H9 (cell line): Measurements from ENCODE around the gene PDE1A. TPM values are rescaled to one million over a fixed set of nuclear protein-coding genes. Genes with fewer than 3 reads are reported as not detected.

Experiments used
- DNase-seq: peaks from one replicate; pipeline ENCODE4 v3.0.0-alpha.2; 2017
- H2AFZ ChIP-seq: one replicate; pipeline ENCODE4 v1.6.1; 2013; ENCODE audit warnings: mild to moderate bottlenecking, low read length, control low read depth, moderate library complexity
- H2AK5ac ChIP-seq: 2 replicates; pipeline ENCODE4 v1.6.1; 2013; ENCODE audit warnings: low read length, control low read depth, mixed read lengths; ENCODE audit not compliant: insufficient read length
- H2BK120ac ChIP-seq: one replicate; pipeline ENCODE4 v1.6.1; 2013; ENCODE audit warnings: low read depth, mild to moderate bottlenecking, low read length, control low read depth, inconsistent platforms; ENCODE audit not compliant: poor library complexity, severe bottlenecking
- H2BK12ac ChIP-seq: 2 replicates; pipeline ENCODE4 v1.6.1; 2013; ENCODE audit warnings: low read length, control low read depth, mixed read lengths, low read depth; ENCODE audit not compliant: insufficient read length
- H2BK15ac ChIP-seq: 2 replicates; pipeline ENCODE4 v1.6.1; 2013; ENCODE audit warnings: low read depth, low read length, control low read depth
- H2BK20ac ChIP-seq: one replicate; pipeline ENCODE4 v1.6.1; 2013; ENCODE audit warnings: low read depth, mild to moderate bottlenecking, low read length, control low read depth, inconsistent platforms; ENCODE audit not compliant: poor library complexity, severe bottlenecking
- H2BK5ac ChIP-seq: 2 replicates; pipeline ENCODE4 v1.6.1; 2013; ENCODE audit warnings: low read length, control low read depth, mixed read lengths; ENCODE audit not compliant: insufficient read length
- H3K14ac ChIP-seq: 2 replicates; pipeline ENCODE4 v1.6.1; 2013; ENCODE audit warnings: low read length, control low read depth; ENCODE audit not compliant: insufficient read depth
- H3K18ac ChIP-seq: 2 replicates; pipeline ENCODE4 v1.6.1; 2013; ENCODE audit warnings: low read depth, mild to moderate bottlenecking, mixed read lengths, low read length, control low read depth; ENCODE audit not compliant: insufficient read length
- H3K23ac ChIP-seq: 2 replicates; pipeline ENCODE4 v1.6.1; 2013; ENCODE audit warnings: low read length, control low read depth, mixed read lengths, low read depth; ENCODE audit not compliant: insufficient read length
- H3K23me2 ChIP-seq: 2 replicates; pipeline ENCODE4 v1.6.1; 2013; ENCODE audit warnings: low read depth, mild to moderate bottlenecking, mixed read lengths, low read length, control low read depth; ENCODE audit not compliant: insufficient read length, poor library complexity, severe bottlenecking
- H3K27ac ChIP-seq: 2 replicates; pipeline ENCODE4 v1.5.1; 2013; ENCODE audit warnings: low read length, control low read depth, mixed read lengths, low read depth; ENCODE audit not compliant: insufficient read length
- H3K27me3 ChIP-seq: 2 replicates; pipeline ENCODE4 v1.6.1; 2013; ENCODE audit warnings: low read length, control low read depth, inconsistent platforms; ENCODE audit not compliant: insufficient read depth
- H3K4ac ChIP-seq: 2 replicates; pipeline ENCODE4 v1.6.1; 2013; ENCODE audit warnings: low read depth, mild to moderate bottlenecking, control low read depth, inconsistent platforms, low read length, moderate library complexity
- H3K4me1 ChIP-seq: 2 replicates; pipeline ENCODE4 v1.6.1; 2013; ENCODE audit warnings: low read length, control low read depth, inconsistent platforms; ENCODE audit not compliant: insufficient read depth
- H3K4me2 ChIP-seq: 2 replicates; pipeline ENCODE4 v1.6.1; 2013; ENCODE audit warnings: low read length, control low read depth, mixed read lengths; ENCODE audit not compliant: insufficient read length, insufficient read depth
- H3K56ac ChIP-seq: 2 replicates; pipeline ENCODE4 v1.6.1; 2013; ENCODE audit warnings: low read depth, mild to moderate bottlenecking, mixed read lengths, low read length, control low read depth; ENCODE audit not compliant: insufficient read length
- H3K79me1 ChIP-seq: 2 replicates; pipeline ENCODE4 v1.6.1; 2013; ENCODE audit warnings: low read depth, mild to moderate bottlenecking, moderate library complexity, low read length, control low read depth, inconsistent platforms; ENCODE audit not compliant: insufficient read depth, poor library complexity, severe bottlenecking
- H3K79me2 ChIP-seq: 2 replicates; pipeline ENCODE4 v1.6.1; 2013; ENCODE audit warnings: low read length, control low read depth, inconsistent platforms; ENCODE audit not compliant: insufficient read depth
- H3K9ac ChIP-seq: 2 replicates; pipeline ENCODE4 v1.6.1; 2013; ENCODE audit warnings: low read length, control low read depth, mixed read lengths; ENCODE audit not compliant: insufficient read length; ENCODE audit errors: extremely low read depth
- H3K9me3 ChIP-seq: one replicate; pipeline ENCODE4 v1.6.1; 2013; ENCODE audit warnings: low read depth, low read length, inconsistent platforms; ENCODE audit not compliant: control insufficient read depth
- H3T11ph ChIP-seq: one replicate; pipeline ENCODE4 v1.6.1; 2013; ENCODE audit warnings: mild to moderate bottlenecking, low read length, control low read depth, inconsistent platforms
- H4K20me1 ChIP-seq: one replicate; pipeline ENCODE4 v1.6.1; 2013; ENCODE audit not compliant: control insufficient read depth, insufficient read length, insufficient read depth
- H4K5ac ChIP-seq: 2 replicates; pipeline ENCODE4 v1.6.1; 2013; ENCODE audit warnings: low read depth, mild to moderate bottlenecking, mixed read lengths, low read length, control low read depth; ENCODE audit not compliant: insufficient read length
- H4K8ac ChIP-seq: replicated peaks from 2 replicates; pipeline ENCODE4 v1.6.1; 2013; ENCODE audit warnings: low read length, control low read depth, mixed read lengths, low read depth; ENCODE audit not compliant: insufficient read length
- H4K91ac ChIP-seq: 2 replicates; pipeline ENCODE4 v1.6.1; 2013; ENCODE audit warnings: low read depth, mild to moderate bottlenecking, moderate library complexity, mixed read lengths, low read length, control low read depth; ENCODE audit not compliant: insufficient read length
- H3K27ac Mint-ChIP-seq, 3 experiments: 2 replicates in 2 of 3; 3 replicates in 1 of 3; pipeline ENCODE4 v1.8.0; 2020 to 2021; ENCODE audit warnings: mixed read lengths in 3 of 3, mild to moderate bottlenecking in 1 of 3, moderate library complexity in 1 of 3
- H3K27me3 Mint-ChIP-seq: 2 replicates; pipeline ENCODE4 v1.8.0; 2021; ENCODE audit warnings: low read depth, mild to moderate bottlenecking, moderate library complexity, mixed read lengths
- H3K36me3 Mint-ChIP-seq, 3 experiments: 2 replicates in 2 of 3; 3 replicates in 1 of 3; pipeline ENCODE4 v1.8.0; 2020 to 2021; ENCODE audit warnings: low read depth in 3 of 3, mixed read lengths in 3 of 3; ENCODE audit not compliant: insufficient read depth in 1 of 3
- H3K4me1 Mint-ChIP-seq, 2 experiments: 2 replicates each; pipeline ENCODE4 v1.8.0; 2020; ENCODE audit warnings: mixed read lengths in 2 of 2
- H3K4me3 Mint-ChIP-seq, 2 experiments: 2 replicates in 1 of 2; 3 replicates in 1 of 2; pipeline ENCODE4 v1.8.0; 2020 to 2021; ENCODE audit warnings: mild to moderate bottlenecking in 2 of 2, mixed read lengths in 2 of 2, moderate library complexity in 1 of 2
- H3K9me3 Mint-ChIP-seq, 2 experiments: 2 replicates in 1 of 2; 3 replicates in 1 of 2; pipeline ENCODE4 v1.8.0; 2020; ENCODE audit warnings: mild to moderate bottlenecking in 2 of 2, mixed read lengths in 2 of 2, moderate library complexity in 1 of 2
- total RNA-seq: library from RNA; stranded (reverse); gene quantifications from 2 replicates; pipeline ENCODE4 v1.2.1, GENCODE V29; 2021
- TF ChIP-seq, protein P1 (sequence below): fragments of 200-600 bp; sonication (generic); conservative IDR thresholded peaks from 3 replicates; pipeline ENCODE4 v1.8.0; 2021; ENCODE audit warnings: antibody characterized with exemption, mild to moderate bottlenecking

The PDE1A gene
- total RNA-seq, 1 experiment from 2014 or later, result 0.11 TPM

DNA sequence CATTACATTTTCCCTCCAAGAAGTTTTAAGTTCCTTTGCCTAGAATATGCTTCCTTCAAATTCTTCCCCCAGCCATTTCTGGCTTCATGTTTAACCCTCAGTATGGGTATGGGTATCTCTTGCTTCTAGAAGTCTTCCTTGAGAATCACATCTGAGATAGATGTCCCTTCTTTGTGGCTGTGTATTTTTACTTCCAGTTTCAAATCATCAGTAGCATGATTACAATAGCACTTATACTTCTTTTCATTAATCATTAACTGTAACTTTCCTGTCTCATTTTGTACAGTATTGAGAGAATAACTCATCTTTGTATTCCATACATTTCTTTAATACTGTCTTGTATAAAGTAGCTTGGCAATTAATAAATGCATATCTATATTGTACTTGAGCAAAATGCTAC, 17.3 kb upstream of the PDE1A start:
- no peaks in the 10 kb centered on the region for H3K4me1 ChIP-seq
- no peak overlapping the region for H3K4ac ChIP-seq
- H3K9me3 ChIP-seq, result no peaks in the 10 kb centered on the region
- no peak overlapping the region for H3K18ac ChIP-seq
- H2BK20ac ChIP-seq, result no peak overlapping the region
- no peak overlapping the region for H4K5ac ChIP-seq
- no peaks in the 10 kb centered on the region for H3K27me3 ChIP-seq
- no peak overlapping the region for H4K91ac ChIP-seq
- Mint-ChIP-seq H3K9me3 (no peaks in the 10 kb centered on the region), H3K4me3 (no peak overlapping the region), H3K27ac (no peak overlapping the region), H3K36me3 (no peaks in the 10 kb centered on the region), H3K27me3 (no peaks in the 10 kb centered on the region), H3K4me1 (peaks cover 3 to 11% of the 10 kb centered on the region in 2 experiments; a peak in 3 of 4 replicates)
- H3K14ac ChIP-seq, result no peak overlapping the region
- no peaks in the 10 kb centered on the region for H3K79me1 ChIP-seq
- no peak overlapping the region for H3K56ac ChIP-seq
- H2BK12ac ChIP-seq, result no peak overlapping the region
- no peak overlapping the region for H2AFZ ChIP-seq
- H3K4me2 ChIP-seq, result no peak overlapping the region
- no peaks in the 10 kb centered on the region for H3K79me2 ChIP-seq
- H4K8ac ChIP-seq, result no peak overlapping the region
- no peak overlapping the region for H2BK120ac ChIP-seq
- no peak overlapping the region for H3K9ac ChIP-seq
- H2BK15ac ChIP-seq, result no peak overlapping the region
- no peak overlapping the region for H3K23ac ChIP-seq
- H4K20me1 ChIP-seq, result no peaks in the 10 kb centered on the region
- no peak overlapping the region for H3T11ph ChIP-seq
- no peak overlapping the region for H2AK5ac ChIP-seq
- H3K27ac ChIP-seq, result no peak overlapping the region
- DNase-seq, result no peak
- TF ChIP-seq, protein P1, sequence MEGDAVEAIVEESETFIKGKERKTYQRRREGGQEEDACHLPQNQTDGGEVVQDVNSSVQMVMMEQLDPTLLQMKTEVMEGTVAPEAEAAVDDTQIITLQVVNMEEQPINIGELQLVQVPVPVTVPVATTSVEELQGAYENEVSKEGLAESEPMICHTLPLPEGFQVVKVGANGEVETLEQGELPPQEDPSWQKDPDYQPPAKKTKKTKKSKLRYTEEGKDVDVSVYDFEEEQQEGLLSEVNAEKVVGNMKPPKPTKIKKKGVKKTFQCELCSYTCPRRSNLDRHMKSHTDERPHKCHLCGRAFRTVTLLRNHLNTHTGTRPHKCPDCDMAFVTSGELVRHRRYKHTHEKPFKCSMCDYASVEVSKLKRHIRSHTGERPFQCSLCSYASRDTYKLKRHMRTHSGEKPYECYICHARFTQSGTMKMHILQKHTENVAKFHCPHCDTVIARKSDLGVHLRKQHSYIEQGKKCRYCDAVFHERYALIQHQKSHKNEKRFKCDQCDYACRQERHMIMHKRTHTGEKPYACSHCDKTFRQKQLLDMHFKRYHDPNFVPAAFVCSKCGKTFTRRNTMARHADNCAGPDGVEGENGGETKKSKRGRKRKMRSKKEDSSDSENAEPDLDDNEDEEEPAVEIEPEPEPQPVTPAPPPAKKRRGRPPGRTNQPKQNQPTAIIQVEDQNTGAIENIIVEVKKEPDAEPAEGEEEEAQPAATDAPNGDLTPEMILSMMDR, result no peak
- no peaks in the 10 kb centered on the region for H3K23me2 ChIP-seq
- H2BK5ac ChIP-seq, result no peak overlapping the region
